SK-N-MC (cell line): ENCODE data around the gene TTLL1.
"Not testable (repeated sequence)": the region's sequence is repeated elsewhere in the genome, so short reads cannot be mapped to it uniquely, and the experiment has no call there.

Source experiments
- DNase-seq: peaks from one replicate; pipeline ENCODE4 v3.0.0-alpha.2; 2011; ENCODE audit warnings: low read depth, low spot score
- H3K27ac ChIP-seq: fragments of 200-600 bp; sonication (generic); 2 replicates; pipeline ENCODE4 v1.5.1; 2016; ENCODE audit warnings: mixed run types
- H3K36me3 ChIP-seq: fragments of 200-600 bp; sonication (generic); 2 replicates; pipeline ENCODE4 v1.6.1; 2017; ENCODE audit warnings: antibody characterized with exemption, low read length, mixed read lengths; ENCODE audit not compliant: insufficient read depth
- H3K4me3 ChIP-seq: fragments of 200-600 bp; sonication (generic); 2 replicates; pipeline ENCODE4 v1.5.1; 2016
- H3K9ac ChIP-seq: fragments of 200-600 bp; sonication (generic); 2 replicates; pipeline ENCODE4 v1.8.0; 2017; ENCODE audit warnings: mixed run types, mixed read lengths; ENCODE audit not compliant: insufficient read length
- H3K9me3 ChIP-seq: fragments of 200-600 bp; sonication (generic); 2 replicates; pipeline ENCODE4 v1.6.1; 2017; ENCODE audit warnings: low read depth, mild to moderate bottlenecking, antibody characterized with exemption, low read length, moderate library complexity, mixed read lengths
- EZH2 ChIP-seq: fragments of 200-600 bp; sonication (generic); IDR thresholded peaks from one replicate; pipeline ENCODE4 v1.6.1; 2017; ENCODE audit warnings: antibody characterized with exemption
- FOXP2 ChIP-seq: optimal IDR thresholded peaks from 2 replicates; pipeline ENCODE3; 2011; ENCODE audit warnings: mild to moderate bottlenecking, moderate library complexity; ENCODE audit not compliant: insufficient read depth; ENCODE audit errors: extremely low read length, control extremely low read depth
- POLR2AphosphoS5 ChIP-seq: IDR thresholded peaks from 2 replicates; pipeline ENCODE4 v1.6.1; 2012; ENCODE audit warnings: mild to moderate bottlenecking, low read depth, low read length, borderline replicate concordance

TTLL1 gene

GRCh38 chr22:42996646-42997365 lies 92.4 kb downstream of the TTLL1 start:
- H3K36me3 ChIP-seq: peaks cover 7% of the 10 kb centered on the region; the same call in 1 of the 2 replicates
- H3K4me3 ChIP-seq: no peak overlapping the region
- H3K9ac ChIP-seq: no peak overlapping the region
- no peak for TF ChIP-seq FOXP2
- TF ChIP-seq POLR2AphosphoS5: no peak
- TF ChIP-seq EZH2: no peak
- no peaks in the 10 kb centered on the region for H3K9me3 ChIP-seq
- no peak overlapping the region for H3K27ac ChIP-seq
- DNase-seq: no peak

GRCh38 chr22:42995654-42996053 lies 93.5 kb downstream of the TTLL1 start:
- not testable (repeated sequence) for H3K9me3 ChIP-seq, H3K4me3 ChIP-seq

GRCh38 chr22:42994917-42995562 lies 94.2 kb downstream of the TTLL1 start:
- TF ChIP-seq POLR2AphosphoS5: no peak
- no peak for TF ChIP-seq FOXP2
- TF ChIP-seq EZH2: no peak
- peak; percentile 45 for DNase-seq
- Histone ChIP-seq H3K4me3 (peak overlapping the region; percentile 58), H3K36me3 (peaks cover 7% of the 10 kb centered on the region; the same call in 1 of the 2 replicates), H3K9ac (peak overlapping the region; percentile 59), H3K9me3 (no peaks in the 10 kb centered on the region), H3K27ac (peak overlapping the region; percentile 87)

More at GRCh38 chr22:42995654-42996053, 93.5 kb downstream of the TTLL1 start:
- H3K9ac ChIP-seq, DNase-seq, H3K36me3 ChIP-seq: not testable (repeated sequence)
- H3K27ac ChIP-seq: peak overlapping the region; percentile 87

- H3K36me3 ChIP-seq: peaks cover 7% of the 10 kb centered on the region; the same call in 1 of the 2 replicates
- peak overlapping the region; percentile 58 for H3K4me3 ChIP-seq
- H3K27ac ChIP-seq: peak overlapping the region; percentile 87
- peak overlapping the region; percentile 59 for H3K9ac ChIP-seq
- no peaks in the 10 kb centered on the region for H3K9me3 ChIP-seq
- TF ChIP-seq POLR2AphosphoS5: no peak
- no peak for TF ChIP-seq EZH2
- TF ChIP-seq FOXP2: no peak
- no peak for DNase-seq
These were observed 94.8 kb downstream of the TTLL1 start for GRCh38 chr22:42994276-42994916.

- Histone ChIP-seq H3K4me3 (peak overlapping the region; percentile 17; the same call in 1 of the 2 replicates), H3K27ac (peak overlapping the region; percentile 87), H3K9me3 (no peaks in the 10 kb centered on the region), H3K36me3 (peaks cover 7% of the 10 kb centered on the region; the same call in 1 of the 2 replicates), H3K9ac (peak overlapping the region; percentile 59)
- no peak for TF ChIP-seq FOXP2
- no peak for TF ChIP-seq POLR2AphosphoS5
- TF ChIP-seq EZH2: no peak
- DNase-seq: no peak
These were observed 95.4 kb downstream of the TTLL1 start for GRCh38 chr22:42993651-42994275.

GRCh38 chr22:42992886-42993479 lies 96.2 kb downstream of the TTLL1 start:
- Histone ChIP-seq H3K9me3 (no peaks in the 10 kb centered on the region), H3K27ac (peak overlapping the region; percentile 87; the same call in 1 of the 2 replicates), H3K4me3 (no peak overlapping the region), H3K36me3 (peaks cover 7% of the 10 kb centered on the region; the same call in 1 of the 2 replicates), H3K9ac (no peak overlapping the region)
- TF ChIP-seq POLR2AphosphoS5 (no peak), EZH2 (no peak), FOXP2 (no peak)
- DNase-seq: no peak

GRCh38 chr22:42992092-42992491 lies 97.1 kb downstream of the TTLL1 start:
- no peak for DNase-seq
- Histone ChIP-seq H3K4me3 (no peak overlapping the region), H3K36me3 (peaks cover 7% of the 10 kb centered on the region; the same call in 1 of the 2 replicates), H3K9me3 (no peaks in the 10 kb centered on the region), H3K27ac (no peak overlapping the region), H3K9ac (no peak overlapping the region)
- TF ChIP-seq POLR2AphosphoS5: no peak
- TF ChIP-seq FOXP2: no peak
